Stromal cell of bone marrow (primary cell): ENCODE data around the gene SEH1L.
A peak's percentile ranks its signal among the peaks of the same experiment; 100 is the strongest.
"Not testable (repeated sequence)": the region's sequence is repeated elsewhere in the genome, so short reads cannot be mapped to it uniquely, and the experiment has no call there.

ENCODE experiments used
- DNase-seq: peaks from one replicate; pipeline ENCODE4 v3.0.0-alpha.2; 2012; ENCODE audit warnings: low read depth

The SEH1L gene

GRCh38 chr18:12943215-12943614 is 4.6 kb upstream of the SEH1L start:
- DNase-seq: no peak

- DNase-seq: peak; percentile 49
These were observed 3.1 kb upstream of the SEH1L start for GRCh38 chr18:12944709-12945108.

- peak; percentile 20 for DNase-seq
These were observed 1.1 kb upstream of the SEH1L start for GRCh38 chr18:12946549-12947284.

GRCh38 chr18:12948050-12948804 is 416 bp downstream of the SEH1L start:
- peak; percentile 77 for DNase-seq

- no peak for DNase-seq
These were observed 10.7 kb downstream of the SEH1L start for GRCh38 chr18:12958478-12958877.

GRCh38 chr18:12960395-12960794 is 12.6 kb downstream of the SEH1L start:
- DNase-seq: no peak

- DNase-seq: no peak
These were observed 13.1 kb downstream of the SEH1L start for GRCh38 chr18:12960853-12961397.

GRCh38 chr18:12963069-12963468 is 15.3 kb downstream of the SEH1L start:
- no peak for DNase-seq

- DNase-seq: no peak
These were observed 20.3 kb downstream of the SEH1L start for GRCh38 chr18:12968115-12968514.

- DNase-seq: no peak
These were observed 20.8 kb downstream of the SEH1L start for GRCh38 chr18:12968619-12969018.

GRCh38 chr18:12973562-12974213 is 25.9 kb downstream of the SEH1L start:
- no peak for DNase-seq

GRCh38 chr18:12975488-12975887 is 27.7 kb downstream of the SEH1L start:
- no peak for DNase-seq

GRCh38 chr18:12976305-12976704 is 28.5 kb downstream of the SEH1L start:
- no peak for DNase-seq

- not testable (repeated sequence) for DNase-seq
These were observed 32.3 kb downstream of the SEH1L start for GRCh38 chr18:12980065-12980464.

- no peak for DNase-seq
These were observed 41.7 kb downstream of the SEH1L start for GRCh38 chr18:12989397-12990122.

- no peak for DNase-seq
These were observed 42.3 kb downstream of the SEH1L start for GRCh38 chr18:12990123-12990475.

- DNase-seq: no peak
These were observed 42.8 kb downstream of the SEH1L start for GRCh38 chr18:12990641-12990966.

- DNase-seq: peak; percentile 97
These were observed 43.4 kb downstream of the SEH1L start, which contains the start of gene CEP192 for GRCh38 chr18:12990967-12991820. Gene CEP192 (plus strand): TSS chr18:12991362. CDS start chr18:12999425, 8,063 bp downstream.

GRCh38 chr18:12991821-12992179 is 44.0 kb downstream of the SEH1L start:
- DNase-seq: no peak

- DNase-seq: no peak
These were observed 45.6 kb downstream of the SEH1L start for GRCh38 chr18:12993439-12993838.

GRCh38 chr18:12995424-12995823 is 47.6 kb downstream of the SEH1L start:
- no peak for DNase-seq
